ENCODE measurements around the gene RCBTB2.

Gene RCBTB2

DNA sequence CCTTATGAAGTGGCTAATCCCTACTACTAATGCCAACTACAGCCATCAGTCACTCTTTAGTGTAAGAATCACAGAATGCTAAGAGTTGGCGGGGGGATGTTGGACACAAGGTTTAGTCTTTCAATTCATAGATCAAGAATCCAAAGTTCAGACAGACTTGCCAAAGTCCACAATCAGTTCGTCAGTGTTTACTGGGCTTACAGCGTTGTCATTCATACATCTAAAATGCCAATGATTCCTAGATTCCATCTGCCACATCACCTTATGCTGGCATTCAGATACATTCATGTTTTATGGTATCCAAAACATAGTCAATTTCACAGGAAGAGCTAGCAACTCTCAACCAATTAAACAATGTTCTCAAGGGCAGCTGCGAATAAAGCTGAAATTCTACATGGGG, 18.1 kb downstream of the RCBTB2 start:
- CTCF ChIA-PET: no interaction called here
- Histone ChIP-seq H3K4me3 (ENCODE audit: low read depth, low read length) (no peak overlapping the region), H3K27ac (ENCODE audit: extremely low read depth, low read depth, low read length) (no peak overlapping the region), H3K4me1 (ENCODE audit: control insufficient read depth, insufficient read depth, low read length) (no peaks in the 10 kb centered on the region), H3K36me3 (ENCODE audit: control insufficient read depth in 2 of 2, insufficient read depth in 1 of 2, low read length in 2 of 2) (no peaks in the 10 kb centered on the region), H3K9me3 (ENCODE audit: control insufficient read depth, insufficient read depth, low read depth, low read length) (no peaks in the 10 kb centered on the region)
- POLR2A ChIA-PET: no interaction called here
- TF ChIP-seq ZNF140 (tag by site-specific recombination; IDR thresholded peaks at IDR 0.05) (no peak), ZNF37A (tag by site-specific recombination; IDR thresholded peaks at IDR 0.05) (no peak)

DNA sequence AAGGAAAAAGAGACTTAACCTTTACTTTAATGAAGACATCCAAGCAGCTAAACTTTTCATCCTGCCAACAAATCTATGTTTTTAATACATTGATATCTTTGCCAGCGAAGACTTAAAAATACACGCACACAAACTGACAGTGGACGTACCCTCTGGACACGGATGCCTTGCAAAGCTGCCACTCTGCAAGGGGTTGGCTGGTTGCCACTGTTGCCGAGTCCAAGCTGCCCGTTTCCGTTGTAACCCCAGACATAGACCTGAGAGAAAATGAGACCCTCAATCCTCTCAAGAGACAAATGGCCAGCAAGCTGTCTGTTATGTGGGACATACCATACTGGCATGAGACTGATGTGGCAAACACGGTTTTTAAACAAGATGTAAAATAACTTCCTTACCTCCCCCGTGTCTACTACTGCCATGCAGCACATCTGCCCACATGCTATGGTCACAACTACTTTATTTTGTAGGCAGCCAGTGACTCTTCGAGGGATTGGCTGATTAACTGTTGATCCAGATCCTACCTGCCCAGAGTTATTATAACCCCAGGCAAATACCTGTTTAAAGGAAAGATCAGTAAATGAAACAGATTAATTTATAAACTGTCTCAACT, 21.2 kb downstream of the RCBTB2 start:
- ChIA-PET CTCF (no interaction called here), POLR2A (no interaction called here)
- TF ChIP-seq ZNF670 (tag by site-specific recombination; IDR thresholded peaks at IDR 0.05; ENCODE audit: low read depth): no peak
- TF ChIP-seq, protein P1, sequence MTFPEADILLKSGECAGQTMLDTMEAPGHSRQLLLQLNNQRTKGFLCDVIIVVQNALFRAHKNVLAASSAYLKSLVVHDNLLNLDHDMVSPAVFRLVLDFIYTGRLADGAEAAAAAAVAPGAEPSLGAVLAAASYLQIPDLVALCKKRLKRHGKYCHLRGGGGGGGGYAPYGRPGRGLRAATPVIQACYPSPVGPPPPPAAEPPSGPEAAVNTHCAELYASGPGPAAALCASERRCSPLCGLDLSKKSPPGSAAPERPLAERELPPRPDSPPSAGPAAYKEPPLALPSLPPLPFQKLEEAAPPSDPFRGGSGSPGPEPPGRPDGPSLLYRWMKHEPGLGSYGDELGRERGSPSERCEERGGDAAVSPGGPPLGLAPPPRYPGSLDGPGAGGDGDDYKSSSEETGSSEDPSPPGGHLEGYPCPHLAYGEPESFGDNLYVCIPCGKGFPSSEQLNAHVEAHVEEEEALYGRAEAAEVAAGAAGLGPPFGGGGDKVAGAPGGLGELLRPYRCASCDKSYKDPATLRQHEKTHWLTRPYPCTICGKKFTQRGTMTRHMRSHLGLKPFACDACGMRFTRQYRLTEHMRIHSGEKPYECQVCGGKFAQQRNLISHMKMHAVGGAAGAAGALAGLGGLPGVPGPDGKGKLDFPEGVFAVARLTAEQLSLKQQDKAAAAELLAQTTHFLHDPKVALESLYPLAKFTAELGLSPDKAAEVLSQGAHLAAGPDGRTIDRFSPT (tag by site-specific recombination; IDR thresholded peaks at IDR 0.05): no peak
- TF ChIP-seq ZNF621 (tag by site-specific recombination; IDR thresholded peaks at IDR 0.05): no peak
- TF ChIP-seq ZNF16 (tag by site-specific recombination; IDR thresholded peaks at IDR 0.05; ENCODE audit: low read depth): no peak
- no peak for TF ChIP-seq ZNF792 (tag by site-specific recombination; IDR thresholded peaks at IDR 0.05)
- TF ChIP-seq BCL11B (tag by site-specific recombination; IDR thresholded peaks at IDR 0.05; ENCODE audit: low read depth): no peak
- no peak for TF ChIP-seq ZNF138 (tag by site-specific recombination; IDR thresholded peaks at IDR 0.05; ENCODE audit: borderline replicate concordance)
- TF ChIP-seq ZNF768 (tag by site-specific recombination; IDR thresholded peaks at IDR 0.05): no peak
- no peak for TF ChIP-seq KLF1 (tag by site-specific recombination; IDR thresholded peaks at IDR 0.05)
- TF ChIP-seq, protein P2, sequence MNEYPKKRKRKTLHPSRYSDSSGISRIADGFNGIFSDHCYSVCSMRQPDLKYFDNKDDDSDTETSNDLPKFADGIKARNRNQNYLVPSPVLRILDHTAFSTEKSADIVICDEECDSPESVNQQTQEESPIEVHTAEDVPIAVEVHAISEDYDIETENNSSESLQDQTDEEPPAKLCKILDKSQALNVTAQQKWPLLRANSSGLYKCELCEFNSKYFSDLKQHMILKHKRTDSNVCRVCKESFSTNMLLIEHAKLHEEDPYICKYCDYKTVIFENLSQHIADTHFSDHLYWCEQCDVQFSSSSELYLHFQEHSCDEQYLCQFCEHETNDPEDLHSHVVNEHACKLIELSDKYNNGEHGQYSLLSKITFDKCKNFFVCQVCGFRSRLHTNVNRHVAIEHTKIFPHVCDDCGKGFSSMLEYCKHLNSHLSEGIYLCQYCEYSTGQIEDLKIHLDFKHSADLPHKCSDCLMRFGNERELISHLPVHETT (tag by site-specific recombination; IDR thresholded peaks at IDR 0.05): no peak
- TF ChIP-seq ZNF658 (tag by site-specific recombination; IDR thresholded peaks at IDR 0.05): no peak
- TF ChIP-seq PRDM1 (tag by site-specific recombination; IDR thresholded peaks at IDR 0.05): no peak
- no peak for TF ChIP-seq ZNF223 (tag by site-specific recombination; IDR thresholded peaks at IDR 0.05)
- TF ChIP-seq, protein P3, sequence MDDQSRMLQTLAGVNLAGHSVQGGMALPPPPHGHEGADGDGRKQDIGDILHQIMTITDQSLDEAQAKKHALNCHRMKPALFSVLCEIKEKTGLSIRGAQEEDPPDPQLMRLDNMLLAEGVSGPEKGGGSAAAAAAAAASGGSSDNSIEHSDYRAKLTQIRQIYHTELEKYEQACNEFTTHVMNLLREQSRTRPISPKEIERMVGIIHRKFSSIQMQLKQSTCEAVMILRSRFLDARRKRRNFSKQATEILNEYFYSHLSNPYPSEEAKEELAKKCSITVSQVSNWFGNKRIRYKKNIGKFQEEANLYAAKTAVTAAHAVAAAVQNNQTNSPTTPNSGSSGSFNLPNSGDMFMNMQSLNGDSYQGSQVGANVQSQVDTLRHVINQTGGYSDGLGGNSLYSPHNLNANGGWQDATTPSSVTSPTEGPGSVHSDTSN (CRISPR knock-in tag; IDR thresholded peaks at IDR 0.05): no peak
- TF ChIP-seq ZNF791 (tag by site-specific recombination; IDR thresholded peaks at IDR 0.05): no peak
- TF ChIP-seq ZNF561 (tag by site-specific recombination; IDR thresholded peaks at IDR 0.05; ENCODE audit: borderline replicate concordance): no peak
- Histone ChIP-seq H3K27ac (ENCODE audit: extremely low read depth, low read depth, low read length) (no peak overlapping the region), H3K9me3 (ENCODE audit: control insufficient read depth, insufficient read depth, low read depth, low read length) (no peaks in the 10 kb centered on the region), H3K36me3 (ENCODE audit: control insufficient read depth in 2 of 2, insufficient read depth in 1 of 2, low read length in 2 of 2) (no peaks in the 10 kb centered on the region), H3K4me1 (ENCODE audit: control insufficient read depth, insufficient read depth, low read length) (no peaks in the 10 kb centered on the region), H3K4me3 (ENCODE audit: low read depth, low read length) (no peak overlapping the region)

DNA sequence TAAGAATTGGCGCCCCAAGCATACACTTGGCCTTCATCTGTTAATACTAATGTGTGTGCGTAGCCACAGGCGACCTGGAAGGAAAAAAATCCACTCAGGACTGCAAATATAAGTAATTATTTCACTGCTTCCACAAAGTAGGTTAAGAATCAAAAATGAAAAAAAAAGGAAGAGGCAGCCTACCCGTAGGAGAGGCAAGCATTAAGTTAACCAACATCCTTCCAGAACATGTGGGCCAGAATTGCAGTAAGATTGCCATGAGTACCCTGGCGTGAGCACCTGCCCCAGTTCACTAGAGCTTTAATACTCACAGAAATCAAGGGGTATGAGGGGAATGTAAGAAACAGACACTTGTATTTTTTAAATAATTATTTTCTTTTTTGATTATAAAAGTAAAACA, 22.2 kb downstream of the RCBTB2 start:
- Histone ChIP-seq H3K36me3 (ENCODE audit: control insufficient read depth in 2 of 2, insufficient read depth in 1 of 2, low read length in 2 of 2) (no peaks in the 10 kb centered on the region), H3K9me3 (ENCODE audit: control insufficient read depth, insufficient read depth, low read depth, low read length) (no peaks in the 10 kb centered on the region), H3K4me3 (ENCODE audit: low read depth, low read length) (no peak overlapping the region), H3K27ac (ENCODE audit: extremely low read depth, low read depth, low read length) (no peak overlapping the region), H3K4me1 (ENCODE audit: control insufficient read depth, insufficient read depth, low read length) (no peaks in the 10 kb centered on the region)
- CTCF ChIA-PET: interaction anchor here (0.7 to 0.9 kb wide), 2 partner anchors 15 to 360 kb away, joined by 3 read pairs; no protein-coding TSS in a partner anchor
- POLR2A ChIA-PET: no interaction called here
- TF ChIP-seq TCF7L2 (IDR thresholded peaks at IDR 0.05; ENCODE audit: borderline replicate concordance, low read depth, low read length): no peak
- TF ChIP-seq KLF16 (tag by site-specific recombination; IDR thresholded peaks at IDR 0.05): no peak
- no peak for TF ChIP-seq ZBTB7A (tag by site-specific recombination; IDR thresholded peaks at IDR 0.05; ENCODE audit: low read depth)
- TF ChIP-seq ZNF292 (tag by site-specific recombination; IDR thresholded peaks at IDR 0.05; ENCODE audit: borderline replicate concordance, low read depth): no peak
- no peak for TF ChIP-seq ZNF549 (tag by site-specific recombination; IDR thresholded peaks at IDR 0.05)
- TF ChIP-seq, protein P4, sequence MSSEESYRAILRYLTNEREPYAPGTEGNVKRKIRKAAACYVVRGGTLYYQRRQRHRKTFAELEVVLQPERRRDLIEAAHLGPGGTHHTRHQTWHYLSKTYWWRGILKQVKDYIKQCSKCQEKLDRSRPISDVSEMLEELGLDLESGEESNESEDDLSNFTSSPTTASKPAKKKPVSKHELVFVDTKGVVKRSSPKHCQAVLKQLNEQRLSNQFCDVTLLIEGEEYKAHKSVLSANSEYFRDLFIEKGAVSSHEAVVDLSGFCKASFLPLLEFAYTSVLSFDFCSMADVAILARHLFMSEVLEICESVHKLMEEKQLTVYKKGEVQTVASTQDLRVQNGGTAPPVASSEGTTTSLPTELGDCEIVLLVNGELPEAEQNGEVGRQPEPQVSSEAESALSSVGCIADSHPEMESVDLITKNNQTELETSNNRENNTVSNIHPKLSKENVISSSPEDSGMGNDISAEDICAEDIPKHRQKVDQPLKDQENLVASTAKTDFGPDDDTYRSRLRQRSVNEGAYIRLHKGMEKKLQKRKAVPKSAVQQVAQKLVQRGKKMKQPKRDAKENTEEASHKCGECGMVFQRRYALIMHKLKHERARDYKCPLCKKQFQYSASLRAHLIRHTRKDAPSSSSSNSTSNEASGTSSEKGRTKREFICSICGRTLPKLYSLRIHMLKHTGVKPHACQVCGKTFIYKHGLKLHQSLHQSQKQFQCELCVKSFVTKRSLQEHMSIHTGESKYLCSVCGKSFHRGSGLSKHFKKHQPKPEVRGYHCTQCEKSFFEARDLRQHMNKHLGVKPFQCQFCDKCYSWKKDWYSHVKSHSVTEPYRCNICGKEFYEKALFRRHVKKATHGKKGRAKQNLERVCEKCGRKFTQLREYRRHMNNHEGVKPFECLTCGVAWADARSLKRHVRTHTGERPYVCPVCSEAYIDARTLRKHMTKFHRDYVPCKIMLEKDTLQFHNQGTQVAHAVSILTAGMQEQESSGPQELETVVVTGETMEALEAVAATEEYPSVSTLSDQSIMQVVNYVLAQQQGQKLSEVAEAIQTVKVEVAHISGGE (tag by site-specific recombination; conservative IDR thresholded peaks at IDR 0.05; ENCODE audit: low read depth): no peak
- no peak for TF ChIP-seq ZNF157 (tag by site-specific recombination; IDR thresholded peaks at IDR 0.05)
- TF ChIP-seq ZNF548 (tag by site-specific recombination; IDR thresholded peaks at IDR 0.05): no peak
